A375 (cell line): Measurements from ENCODE around the gene CACNB1. TPM values are rescaled to one million over a fixed set of nuclear protein-coding genes. Genes with fewer than 3 reads are reported as not detected.

Source experiments
- total RNA-seq: library from RNA; depleted of rRNA; stranded (reverse); fragments of >200 nt; shearing (Covaris generic); gene quantifications from 2 replicates; pipeline ENCODE4 v1.2.3, GENCODE V29; 2014; rRNA removed

The CACNB1 gene
- total RNA-seq, result 4.0 and 4.7 TPM in 2 replicates

DNA sequence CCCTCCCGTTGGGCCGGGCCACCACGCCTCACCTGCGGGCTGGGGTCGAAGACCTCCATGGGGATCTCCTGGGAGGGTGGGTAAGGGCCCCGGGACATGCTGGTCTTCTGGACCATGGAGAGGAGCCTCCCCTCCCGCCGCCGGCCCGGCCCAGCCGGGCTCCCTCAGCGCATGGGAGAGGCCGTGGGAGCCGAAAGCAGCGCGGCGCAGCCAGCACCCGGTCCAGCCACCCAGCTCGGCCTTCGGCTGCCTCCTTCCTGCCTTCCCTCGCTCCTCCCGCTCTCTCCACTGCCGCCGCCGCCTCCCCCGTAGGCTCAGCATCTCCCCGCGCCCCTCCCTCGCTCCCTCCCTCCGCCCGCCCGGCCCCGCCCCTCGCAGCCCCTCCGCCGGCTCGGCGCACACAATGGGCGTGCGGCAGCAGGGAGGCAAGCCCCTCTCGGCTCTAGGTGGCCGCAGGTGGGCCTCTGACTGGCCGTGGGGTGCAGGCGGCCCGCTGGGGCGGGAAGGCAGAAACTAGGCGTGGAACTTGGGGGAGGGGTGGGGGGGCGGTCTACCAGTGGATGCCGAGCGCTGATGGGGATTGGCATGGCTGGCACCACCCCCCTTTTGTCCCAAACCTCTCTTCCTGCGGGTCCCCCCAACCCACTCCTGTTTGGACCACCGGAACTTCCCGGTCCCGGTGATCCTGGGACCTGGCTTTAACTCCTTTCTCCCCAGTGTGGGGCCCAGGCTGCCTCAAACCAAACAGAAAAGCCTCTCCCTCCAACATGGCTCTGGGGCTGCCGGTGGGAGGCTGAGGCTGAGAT lies at the start of gene CACNB1:
Gene CACNB1 (minus strand): TSS at position 290 of the 806 bp plus-strand sequence. CDS start 174 bp downstream, at position 116.

DNA sequence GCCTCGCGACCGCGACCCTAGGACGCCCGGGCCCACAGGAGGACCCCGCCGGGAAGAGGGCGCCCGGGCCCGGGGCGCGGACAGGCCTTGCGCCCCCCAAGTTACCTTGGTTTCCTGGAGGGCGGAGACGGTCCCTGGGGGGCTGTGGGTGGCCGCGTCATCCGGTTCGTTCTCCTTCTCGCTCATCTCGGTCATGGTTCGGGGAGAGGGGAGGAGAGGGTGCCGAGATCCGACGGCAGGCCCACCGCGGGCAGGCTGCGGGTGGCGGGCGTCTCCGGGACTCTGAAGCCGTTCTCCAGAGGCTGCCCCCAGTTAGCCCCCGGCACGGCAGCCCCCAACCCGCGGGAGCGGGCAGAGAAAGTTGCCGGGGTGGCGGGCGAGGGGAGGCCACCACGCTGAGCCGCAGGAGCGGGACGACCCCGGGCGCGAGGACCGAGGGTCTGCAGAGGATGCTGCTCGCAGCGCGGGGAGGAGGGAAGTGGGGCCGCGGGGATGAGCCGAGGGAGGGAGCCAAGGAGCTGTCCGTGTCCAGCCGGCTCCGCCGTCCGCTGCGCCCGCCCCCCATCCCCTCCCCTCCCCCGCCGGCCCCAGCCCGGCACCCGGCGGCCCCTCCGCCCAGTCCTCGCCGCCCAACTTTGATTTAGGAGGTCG lies 28.0 kb upstream of the CACNB1 start, which contains the start of gene STAC2:
Gene STAC2 (minus strand): TSS at position 638 of the 651 bp plus-strand sequence. CDS start 443 bp downstream, at position 195.

DNA sequence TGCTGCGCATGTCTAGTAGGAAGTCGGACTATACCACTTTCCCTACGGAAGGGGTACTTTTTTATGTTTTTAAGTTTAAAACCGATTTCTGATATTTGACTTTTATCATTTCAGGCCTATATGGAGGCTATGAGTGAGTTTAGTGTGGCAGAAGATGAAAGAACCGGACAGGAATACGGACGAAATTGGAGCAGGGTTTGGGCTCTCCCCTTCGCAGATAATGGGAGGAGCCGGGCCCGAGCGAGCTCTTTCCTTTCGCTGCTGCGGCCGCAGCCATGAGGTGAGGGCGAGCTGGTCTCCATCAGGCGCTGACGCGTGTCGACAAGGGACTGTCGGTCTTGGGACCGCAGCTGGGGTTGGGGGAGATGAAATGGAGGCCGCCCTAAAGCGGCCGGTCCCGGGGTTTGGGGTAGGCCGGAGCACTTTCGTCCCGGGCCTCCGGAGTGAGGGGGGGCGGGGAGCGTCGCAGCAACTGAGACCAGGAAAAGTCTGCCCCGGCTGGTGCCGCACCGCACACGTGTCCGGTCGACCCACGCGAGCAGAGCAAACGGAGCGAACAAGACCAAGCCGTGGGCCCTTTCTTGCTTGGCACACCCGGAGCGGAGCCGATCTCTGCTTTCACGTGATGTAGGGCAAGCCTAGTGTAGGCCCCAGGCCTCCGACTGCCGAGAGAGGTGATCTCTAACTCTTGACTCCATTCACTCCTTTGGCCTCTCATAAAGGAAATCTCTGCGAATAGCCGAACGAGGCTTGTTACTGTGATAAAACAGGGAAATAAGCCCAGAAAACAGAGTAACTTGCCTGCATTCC lies 2.8 kb upstream of the CACNB1 start, which contains the start of gene RPL19:
Gene RPL19 (plus strand): TSS at position 214 of the 810 bp plus-strand sequence. CDS start 62 bp downstream, at position 276.

DNA sequence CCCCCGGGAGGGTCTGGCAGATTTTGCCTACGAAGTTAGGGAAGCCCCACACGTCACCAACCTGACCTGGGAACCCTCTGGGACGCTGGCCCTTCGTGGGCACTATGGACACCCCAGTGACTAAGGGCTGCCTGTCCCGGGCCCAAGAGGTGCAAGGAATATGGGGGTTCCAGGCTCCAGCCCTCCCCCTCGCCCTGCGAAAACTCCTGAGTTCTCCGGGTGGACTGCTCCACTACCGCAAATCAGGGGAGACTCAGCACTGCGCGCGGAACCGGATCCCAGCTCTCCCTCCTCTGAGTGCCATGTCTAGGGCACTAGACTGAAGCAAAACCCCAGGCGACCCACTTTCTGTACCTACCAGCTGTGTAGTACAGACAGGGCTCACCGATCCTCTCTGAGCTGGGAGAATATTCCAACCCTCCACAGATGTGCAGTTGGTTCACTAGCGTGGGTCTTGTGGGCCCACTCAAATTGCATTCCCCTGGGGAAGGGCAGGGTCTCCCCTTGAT lies 31.6 kb downstream of the CACNB1 start, which contains the start of gene ARL5C:
Gene ARL5C (minus strand): TSS at position 321 of the 509 bp plus-strand sequence. CDS start 401 bp downstream, outside the sequence.

DNA sequence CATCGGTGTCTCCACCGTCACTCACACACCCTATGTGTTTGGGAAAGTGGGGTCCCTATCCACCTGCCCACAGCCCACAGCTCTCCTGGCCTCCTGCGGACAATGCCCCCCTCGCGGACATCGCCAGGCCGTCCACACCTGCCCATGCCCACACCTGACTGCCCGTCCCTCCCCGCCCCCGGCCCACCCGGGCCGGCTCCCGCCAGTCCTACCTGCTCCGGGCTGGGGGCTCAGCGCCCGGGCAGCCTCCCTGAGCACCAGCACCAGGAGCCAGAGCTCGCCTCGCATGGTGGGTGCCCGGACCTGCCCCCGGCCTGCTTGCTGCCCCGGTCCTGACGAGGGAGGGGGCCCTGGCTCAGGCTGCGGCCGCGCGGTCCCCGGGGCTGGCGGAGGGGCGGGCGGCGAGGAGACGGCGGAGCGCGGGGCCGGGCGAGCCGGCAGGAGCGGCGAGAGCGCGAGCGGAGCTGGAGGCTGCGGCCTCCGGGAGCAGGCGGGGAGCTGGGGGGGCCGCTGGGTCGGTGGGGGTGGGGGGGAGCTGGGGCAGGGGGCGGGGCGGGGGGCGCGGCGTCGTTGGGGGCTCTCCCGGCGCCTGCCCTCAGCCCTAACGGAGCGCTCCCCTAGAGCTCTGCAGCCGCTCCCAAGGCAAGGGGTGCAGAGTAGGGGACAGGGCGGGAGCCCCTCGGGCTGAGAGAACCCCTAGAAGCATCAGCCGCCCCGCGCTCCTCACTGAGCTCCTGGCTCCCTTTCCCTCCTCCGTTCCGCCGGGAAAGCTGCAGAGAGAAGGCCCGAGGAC lies 46.1 kb downstream of the CACNB1 start, which contains the start of gene PLXDC1:
Gene PLXDC1 (minus strand): TSS at position 488 of the 793 bp plus-strand sequence. CDS start 200 bp downstream, at position 288.

Other genes with a start within 250 kb of the CACNB1 start
- not detected in 2 replicates for gene FBXO47, start 230.3 kb downstream of the CACNB1 start, total RNA-seq
- under 0.01 and 0.05 TPM in 2 replicates for gene PLXDC1, start 46.0 kb downstream of the CACNB1 start, total RNA-seq
- not detected in 2 replicates for gene ARL5C, start 31.5 kb downstream of the CACNB1 start, total RNA-seq
- gene RPL19, start 2.6 kb upstream of the CACNB1 start, total RNA-seq, result 4,653 and 5,084 TPM in 2 replicates
- 0.21 TPM in 1 of 2 replicates, not detected in the other for gene STAC2, start 28.3 kb upstream of the CACNB1 start, total RNA-seq
- gene FBXL20, start 204.0 kb upstream of the CACNB1 start, total RNA-seq, result 8.2 and 13.2 TPM in 2 replicates